NCI-H2029 (cell line): ENCODE results near the gene ODAM.
"Not testable (repeated sequence)": the region's sequence is repeated elsewhere in the genome, so short reads cannot be mapped to it uniquely, and the experiment has no call there.

Experiments
- DNase-seq: peaks from one replicate; lab custom pipeline; 2025; lab: John Stamatoyannopoulos, UW

ODAM gene

DNA sequence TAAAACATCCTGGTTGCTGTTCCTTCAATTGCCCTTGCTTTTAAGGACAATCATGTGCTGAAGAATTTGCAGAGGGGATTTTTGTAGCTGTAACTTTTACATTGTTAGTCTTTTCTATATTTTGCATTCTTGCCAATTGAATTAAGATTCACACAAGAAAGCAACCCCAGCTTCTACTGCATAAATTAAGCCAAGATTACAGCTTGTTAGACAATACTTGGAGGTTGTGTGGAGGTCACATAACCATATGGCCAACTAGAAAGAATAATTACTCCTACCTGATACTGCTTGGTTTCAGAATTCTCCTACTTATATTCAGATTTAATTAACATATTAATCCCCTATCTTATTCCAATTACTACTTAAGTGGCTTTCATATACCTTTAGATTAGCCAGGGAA is 26.3 kb downstream of the ODAM start:
- not testable (repeated sequence) for DNase-seq

DNA sequence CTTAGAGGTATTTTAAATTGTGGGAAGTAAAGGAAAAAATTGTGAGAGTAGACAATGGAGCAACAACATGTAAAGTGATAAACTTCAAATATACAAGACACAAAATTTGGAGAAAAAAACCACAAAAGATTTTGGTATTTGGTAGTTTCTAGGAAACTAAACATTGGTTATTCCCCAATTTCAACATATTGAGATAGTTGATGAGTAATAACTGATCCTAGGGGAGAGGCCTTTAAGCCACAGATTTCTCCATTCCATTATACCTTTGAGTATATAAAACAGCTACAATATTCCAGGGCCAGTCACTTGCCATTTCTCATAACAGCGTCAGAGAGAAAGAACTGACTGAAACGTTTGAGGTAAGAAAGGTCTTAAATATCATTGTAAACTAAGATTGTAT is 30.3 kb downstream of the ODAM start, which contains the start of gene FDCSP:
Gene FDCSP, plus strand, starts transcription at position 301 of the 400 bp plus-strand sequence. CDS start 5,071 bp downstream, outside the sequence.
- DNase-seq, result no peak

DNA sequence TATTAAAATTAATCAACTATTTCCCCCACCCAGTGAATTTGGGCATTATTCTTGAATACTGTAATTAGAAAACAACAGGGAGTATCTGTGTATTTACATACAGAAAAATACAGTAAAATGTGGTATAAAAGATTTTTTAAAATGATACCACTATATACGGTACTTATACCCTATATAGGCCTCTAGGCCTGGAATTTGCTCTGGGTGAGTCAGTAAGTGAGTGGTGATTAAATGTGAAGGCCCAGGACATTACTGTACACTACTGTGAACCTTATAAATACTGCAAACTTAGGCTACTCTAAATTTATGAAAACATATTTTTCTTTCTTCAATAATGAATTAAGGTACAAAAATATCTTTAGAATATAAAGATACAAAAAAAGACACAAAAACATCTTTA is 40.6 kb downstream of the ODAM start:
- no peak for DNase-seq

DNA sequence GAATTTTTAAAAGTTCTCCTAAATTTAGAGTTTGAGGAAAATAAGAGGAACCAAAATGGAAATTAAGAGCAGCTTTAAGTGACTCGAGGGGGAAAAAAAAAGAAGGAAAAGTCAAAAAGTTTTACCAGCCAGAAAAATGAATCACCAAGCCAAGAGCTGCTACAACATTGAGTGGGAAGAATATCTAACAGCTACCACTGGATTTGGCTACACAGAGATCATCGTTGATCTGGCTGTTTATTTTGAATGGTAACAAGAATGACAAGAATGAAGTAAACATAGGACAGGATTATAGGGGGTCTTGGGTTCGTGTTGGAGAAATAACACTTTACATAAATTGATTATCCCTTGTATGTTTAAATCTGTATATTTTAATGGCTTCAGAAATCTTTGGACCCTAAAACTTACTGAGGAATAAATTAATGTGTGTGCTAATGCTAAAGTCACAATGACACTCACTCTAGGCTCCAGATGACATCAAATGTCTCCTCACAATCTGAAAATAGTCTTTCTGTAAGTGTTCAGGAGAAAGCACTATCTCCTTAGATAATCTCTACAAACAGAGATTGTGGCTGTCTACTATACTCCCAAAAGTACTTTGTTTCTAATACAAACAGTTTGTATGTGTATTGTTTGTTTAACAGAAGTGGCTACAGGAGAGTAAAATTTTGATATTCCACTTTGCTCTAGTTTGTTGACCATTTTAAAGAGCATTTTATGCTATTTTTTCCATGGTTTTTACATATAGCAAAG is 43.8 kb downstream of the ODAM start:
- no peak for DNase-seq

DNA sequence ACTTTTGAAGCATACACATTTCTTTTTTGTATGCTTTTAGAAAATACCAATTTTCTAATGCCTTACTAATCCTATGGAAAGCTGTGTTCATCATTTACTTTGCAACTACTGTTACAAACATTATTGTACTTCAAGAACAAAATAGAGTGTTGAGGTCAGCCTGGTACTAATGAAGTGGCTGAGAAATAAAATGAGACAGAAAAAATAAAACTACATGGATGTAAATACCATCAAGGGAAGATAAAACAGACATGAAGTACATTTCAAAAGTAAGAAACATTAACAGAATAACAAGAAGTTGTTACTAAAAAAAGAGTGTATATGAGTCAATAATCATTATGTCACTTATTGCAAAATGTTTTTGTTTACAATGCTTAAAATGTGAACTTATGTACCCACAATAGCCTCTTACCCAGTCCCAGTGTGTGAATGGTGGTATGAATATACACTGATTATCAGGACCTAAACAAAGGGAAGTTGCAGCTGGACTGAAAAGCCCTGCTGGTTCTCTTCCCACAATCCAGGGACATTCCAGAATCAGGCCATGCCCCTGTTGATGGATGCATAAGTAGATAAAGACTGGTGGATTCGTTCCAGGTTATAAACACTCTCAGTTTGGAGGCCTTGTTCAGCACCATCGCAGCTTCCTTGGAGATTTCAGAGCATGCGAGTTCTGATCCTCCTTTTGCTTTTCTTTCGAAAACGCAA is 44.5 kb downstream of the ODAM start:
- DNase-seq, result no peak

GRCh38 chr4:70242297-70242696 is 46.8 kb downstream of the ODAM start, which contains the start of gene CSN3:
CSN3 (plus strand) TSS chr4:70242597; CDS start chr4:70244820, 2,223 bp downstream.
- not testable (repeated sequence) for DNase-seq

DNA sequence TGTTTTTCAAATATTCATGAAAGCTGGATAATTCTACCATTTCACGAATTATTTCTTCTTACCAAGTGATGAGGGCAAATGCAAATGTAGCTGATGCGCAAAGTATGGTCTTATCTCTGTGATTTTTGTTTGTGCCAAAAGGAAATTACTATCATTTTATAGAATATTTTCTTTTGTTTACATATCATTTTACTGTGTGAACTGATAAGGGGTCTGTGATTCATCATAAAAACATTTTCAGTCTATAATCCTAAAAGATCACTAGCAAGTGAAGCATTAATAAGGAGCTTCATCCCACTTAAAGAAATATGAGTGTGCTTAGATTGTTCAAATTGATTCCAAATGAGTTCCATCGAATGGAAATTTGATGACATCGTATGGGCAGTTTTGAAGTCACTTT is 47.6 kb downstream of the ODAM start:
- DNase-seq, result no peak

DNA sequence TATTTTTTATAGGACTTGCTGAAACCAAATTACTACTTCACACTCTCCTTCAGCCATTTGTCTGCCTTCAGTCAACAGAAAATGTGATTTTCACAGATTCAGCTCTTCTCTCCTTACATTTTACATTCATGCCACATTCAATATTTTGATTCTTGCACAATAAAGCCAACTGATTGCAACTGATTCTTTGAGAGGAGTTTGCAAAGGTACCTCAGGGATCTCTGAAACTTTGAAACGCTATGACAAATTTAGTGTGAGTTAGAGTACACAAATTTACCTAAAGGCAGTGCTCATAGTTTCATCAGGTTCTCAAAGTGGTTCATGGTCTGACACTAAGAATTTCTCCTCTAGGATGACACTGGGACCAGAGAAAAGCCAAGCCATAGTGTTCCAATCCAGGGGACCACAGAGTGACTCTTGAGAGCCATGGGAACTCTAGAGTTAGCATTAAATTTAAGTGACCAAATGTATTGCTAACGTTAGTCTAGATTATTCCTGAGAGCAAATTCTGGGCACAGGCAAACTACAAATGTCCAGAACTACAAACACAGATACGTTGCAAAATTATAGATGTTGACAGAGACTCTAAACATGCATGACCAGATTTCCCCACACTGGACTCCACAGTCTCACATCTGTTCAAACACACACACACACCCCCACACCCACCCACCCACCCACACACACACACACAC is 55.9 kb downstream of the ODAM start:
- no peak for DNase-seq

DNA sequence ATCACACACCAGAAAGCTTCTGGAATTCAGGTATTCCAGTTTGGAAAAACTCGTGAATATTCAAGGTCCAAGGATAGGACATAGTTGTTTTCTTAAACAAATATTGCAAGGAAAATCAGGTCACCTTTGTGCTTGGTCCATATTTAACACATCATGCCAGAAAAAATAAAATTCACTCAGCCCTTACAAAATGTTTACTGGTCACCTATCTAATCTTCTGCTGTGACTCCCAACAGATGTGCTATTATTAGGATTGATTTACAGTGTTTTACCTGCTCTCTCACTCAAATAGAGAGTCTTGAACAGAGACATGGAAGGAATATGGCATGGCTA is 56.4 kb downstream of the ODAM start:
- DNase-seq, result no peak
